ENCODE results near the gene RIMBP2. TPM values are rescaled to one million over a fixed set of nuclear protein-coding genes. Genes with fewer than 3 reads are reported as not detected.

Gene RIMBP2
- total RNA-seq = 0.27 TPM
- long read RNA-seq = 0 reads

DNA sequence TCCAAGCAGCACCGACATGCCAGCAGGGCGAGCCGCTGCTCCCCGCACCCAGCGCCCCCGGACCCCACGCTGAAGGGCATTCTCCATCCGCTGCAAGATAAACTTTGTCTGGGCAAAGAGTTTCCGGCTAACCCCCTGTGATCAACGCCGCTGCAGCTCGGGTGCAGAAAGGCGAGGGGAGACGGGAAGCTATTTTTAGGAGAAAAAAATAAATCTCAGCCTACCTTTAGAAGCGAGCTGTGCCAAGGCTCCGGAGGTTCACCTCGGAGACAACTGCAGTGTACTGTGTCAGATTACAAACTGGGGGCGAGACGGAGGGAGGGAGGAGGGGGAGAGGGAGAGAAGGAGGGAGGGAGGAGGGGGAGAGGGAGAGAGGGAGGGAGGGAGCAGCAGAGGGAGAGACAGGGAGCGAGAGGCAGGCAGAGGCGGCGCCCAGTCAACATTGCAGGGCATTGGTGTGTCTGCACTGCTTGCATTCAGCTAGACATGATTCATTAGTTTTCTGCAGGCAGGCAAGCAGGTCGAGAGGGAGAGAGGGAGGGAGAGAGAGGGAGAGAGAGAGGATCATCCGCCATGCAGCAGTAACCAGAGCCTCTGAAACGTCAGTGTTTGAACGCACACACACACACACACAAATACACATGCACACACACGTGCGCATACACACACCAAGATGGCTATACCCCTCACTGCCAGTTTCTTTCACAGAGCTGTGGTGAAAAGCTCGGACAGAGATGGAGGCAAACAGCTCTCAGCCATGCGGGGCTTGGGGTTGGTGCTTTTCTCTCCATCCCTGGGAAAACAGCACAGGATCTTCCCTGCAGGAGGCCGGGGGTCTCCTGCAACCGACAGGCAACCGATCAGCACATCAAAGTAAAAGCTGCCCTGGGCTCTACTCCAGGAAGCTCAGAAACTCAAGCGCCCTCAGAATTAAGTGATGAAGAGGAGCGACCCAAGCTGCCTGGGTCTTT, at the start of gene RIMBP2:
TSS of gene RIMBP2 (minus strand) at position 302 of the 971 bp plus-strand sequence. CDS start 237,286 bp downstream, outside the sequence.
- Histone ChIP-seq H3K9me3 (peaks cover 1% of the 10 kb centered on the region), H3K4me3 (peak within 1 kb of the TSS; percentile 43), H3K4me1 (peaks cover 7% of the 10 kb centered on the region), H3K27ac (no peak within 1 kb of the TSS), H3K36me3 (no peaks in the 10 kb centered on the region), H3K27me3 (ENCODE audit: low read depth) (peaks cover 55% of the 10 kb centered on the region)
- intact Hi-C loops (cut with DNase I) = no loop called here
- ATAC-seq (no peak), DNase-seq (no peak)
- no peak for TF ChIP-seq CTCF (IDR thresholded peaks at IDR 0.05)

- H3K9me3 ChIP-seq = no peaks in the 10 kb centered on the region
- no peaks in the 10 kb centered on the region for H3K36me3 ChIP-seq
- TF ChIP-seq CTCF (IDR thresholded peaks at IDR 0.05) = no peak
- H3K4me3 ChIP-seq = no peak overlapping the region
- no peaks in the 10 kb centered on the region for H3K4me1 ChIP-seq
- intact Hi-C loops (cut with DNase I) = no loop called here
- H3K27ac ChIP-seq = no peak overlapping the region
- ATAC-seq (no peak), DNase-seq (no peak)
- H3K27me3 ChIP-seq (ENCODE audit: low read depth) = peaks cover 17% of the 10 kb centered on the region
Measured at GRCh38 chr12:130765186-130765659, 49.1 kb upstream of the RIMBP2 start.

DNA sequence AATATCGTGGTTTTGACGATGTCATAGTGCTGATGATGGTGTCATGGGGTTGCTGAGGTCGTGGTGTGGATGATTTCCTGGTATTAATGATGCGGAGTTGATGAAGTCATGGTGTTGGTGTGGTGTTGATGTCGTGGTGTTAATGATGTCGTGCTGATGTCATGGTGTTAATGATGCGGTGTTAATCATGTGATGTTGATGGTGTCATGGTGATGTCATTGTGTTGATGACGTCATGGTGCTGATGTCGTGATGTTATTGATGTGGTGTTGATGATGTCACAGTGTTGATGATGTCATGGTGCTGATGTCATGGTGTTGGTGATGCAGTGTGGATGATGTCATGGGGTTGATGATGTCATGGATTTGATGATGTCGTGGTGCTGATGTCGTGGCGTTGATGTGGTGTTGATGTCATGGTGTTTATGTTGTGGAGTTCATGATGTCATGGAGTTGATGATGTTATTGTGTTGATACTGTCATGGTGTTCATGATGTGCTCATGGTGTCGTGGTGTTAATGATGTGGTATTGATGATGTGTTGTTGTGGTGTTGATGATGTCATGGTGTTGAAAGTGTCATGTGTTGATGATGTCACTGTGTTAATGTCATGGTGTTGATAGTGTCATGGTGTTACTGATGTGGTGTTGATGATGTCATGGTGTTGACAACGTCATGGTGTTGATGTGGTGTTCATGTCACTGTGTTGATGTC, 48.5 kb upstream of the RIMBP2 start:
- no peak overlapping the region for H3K27ac ChIP-seq
- no peaks in the 10 kb centered on the region for H3K9me3 ChIP-seq
- H3K27me3 ChIP-seq (ENCODE audit: low read depth) = peaks cover 17% of the 10 kb centered on the region
- no peak overlapping the region for H3K4me3 ChIP-seq
- intact Hi-C loops (cut with DNase I) = no loop called here
- H3K4me1 ChIP-seq = no peaks in the 10 kb centered on the region
- DNase-seq (no peak), ATAC-seq (no peak)
- no peak for TF ChIP-seq CTCF (IDR thresholded peaks at IDR 0.05)
- H3K36me3 ChIP-seq = no peaks in the 10 kb centered on the region

DNA sequence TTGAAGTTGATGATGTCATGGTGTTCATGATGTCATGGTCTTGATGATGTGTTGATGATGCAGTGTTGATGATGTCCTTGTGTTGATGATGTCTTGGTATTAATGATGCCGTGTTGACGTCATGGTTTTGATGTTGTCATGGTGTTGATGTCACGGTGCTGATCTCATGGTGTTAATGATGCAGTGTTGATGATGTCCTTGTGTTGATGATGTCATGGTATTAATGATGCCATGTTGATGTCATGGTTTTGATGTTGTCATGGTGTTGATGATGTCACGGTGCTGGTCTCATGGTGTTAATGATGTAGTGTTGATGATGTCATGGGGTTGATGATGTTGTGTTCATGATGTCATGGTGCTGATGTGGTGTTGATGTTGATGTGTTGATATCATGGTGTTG, 48.0 kb upstream of the RIMBP2 start:
- intact Hi-C loops (cut with DNase I) = no loop called here
- H3K9me3 ChIP-seq = no peaks in the 10 kb centered on the region
- DNase-seq = no peak
- H3K27ac ChIP-seq = no peak overlapping the region
- no peak for TF ChIP-seq CTCF (IDR thresholded peaks at IDR 0.05)
- ATAC-seq = no peak
- no peaks in the 10 kb centered on the region for H3K36me3 ChIP-seq
- H3K27me3 ChIP-seq (ENCODE audit: low read depth) = peaks cover 17% of the 10 kb centered on the region
- H3K4me1 ChIP-seq = no peaks in the 10 kb centered on the region
- H3K4me3 ChIP-seq = no peak overlapping the region

DNA sequence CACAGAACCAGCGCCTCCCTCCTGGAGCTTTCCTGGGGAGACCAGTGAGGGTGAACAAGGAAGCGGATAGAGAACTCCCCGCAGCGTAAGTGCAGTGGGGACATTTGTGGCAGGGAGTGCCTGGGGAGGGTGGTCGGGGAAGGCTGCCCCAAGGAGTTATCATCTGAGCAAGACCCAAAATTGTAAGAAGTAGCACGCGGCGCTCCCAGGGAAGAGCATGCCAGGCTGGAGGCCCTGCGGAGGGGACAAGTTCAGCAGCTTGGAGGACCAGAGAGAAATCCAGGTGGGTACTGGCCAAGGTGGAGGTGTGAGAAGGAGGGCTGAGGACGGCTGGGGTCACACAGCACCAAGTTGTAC, 46.2 kb upstream of the RIMBP2 start:
- no peak for DNase-seq
- H3K27me3 ChIP-seq (ENCODE audit: low read depth) = peaks cover 14% of the 10 kb centered on the region
- H3K36me3 ChIP-seq = no peaks in the 10 kb centered on the region
- intact Hi-C loops (cut with DNase I) = no loop called here
- ATAC-seq = no peak
- no peak for TF ChIP-seq CTCF (IDR thresholded peaks at IDR 0.05)
- H3K27ac ChIP-seq = no peak overlapping the region
- no peaks in the 10 kb centered on the region for H3K9me3 ChIP-seq
- H3K4me1 ChIP-seq = no peaks in the 10 kb centered on the region
- H3K4me3 ChIP-seq = no peak overlapping the region
